ENCODE data around the gene ZNF627.
"Not testable (repeated sequence)": the region's sequence is repeated elsewhere in the genome, so short reads cannot be mapped to it uniquely, and the experiment has no call there.

Gene ZNF627

GRCh38 chr19:11624069-11624463 lies 26.8 kb downstream of the ZNF627 start:
- DNase-seq (ENCODE audit: low spot score) = peak; percentile 38

- DNase-seq (ENCODE audit: low spot score) = no peak
Observed at GRCh38 chr19:11626252-11626651, 29.0 kb downstream of the ZNF627 start.

- no peak for DNase-seq (ENCODE audit: low spot score)
Observed at GRCh38 chr19:11633223-11633622, 35.9 kb downstream of the ZNF627 start.

- DNase-seq (ENCODE audit: low spot score) = not testable (repeated sequence)
Observed at GRCh38 chr19:11634018-11634662, 36.9 kb downstream of the ZNF627 start.

- no peak for DNase-seq (ENCODE audit: low spot score)
Observed at GRCh38 chr19:11639245-11639601, 41.9 kb downstream of the ZNF627 start.

- DNase-seq (ENCODE audit: low spot score) = peak; percentile 96
Observed at GRCh38 chr19:11639602-11640471, 42.6 kb downstream of the ZNF627 start.

- no peak for DNase-seq (ENCODE audit: low spot score)
Observed at GRCh38 chr19:11641244-11641643, 44.0 kb downstream of the ZNF627 start.

- DNase-seq (ENCODE audit: low spot score) = no peak
Observed at GRCh38 chr19:11642902-11643301, 45.6 kb downstream of the ZNF627 start.

- no peak for DNase-seq (ENCODE audit: low spot score)
Observed at GRCh38 chr19:11649941-11650340, 52.7 kb downstream of the ZNF627 start.

GRCh38 chr19:11651062-11651461 lies 53.8 kb downstream of the ZNF627 start:
- no peak for DNase-seq (ENCODE audit: low spot score)

- DNase-seq (ENCODE audit: low spot score) = no peak
Observed at GRCh38 chr19:11652056-11652455, 54.8 kb downstream of the ZNF627 start.

- no peak for DNase-seq (ENCODE audit: low spot score)
Observed at GRCh38 chr19:11652492-11652891, 55.2 kb downstream of the ZNF627 start.

GRCh38 chr19:11656535-11656934 lies 59.3 kb downstream of the ZNF627 start:
- DNase-seq (ENCODE audit: low spot score) = no peak

- peak; percentile 12 for DNase-seq (ENCODE audit: low spot score)
Observed at GRCh38 chr19:11657307-11657706, 60.0 kb downstream of the ZNF627 start.

- no peak for DNase-seq (ENCODE audit: low spot score)
Observed at GRCh38 chr19:11658970-11659369, 61.7 kb downstream of the ZNF627 start.

GRCh38 chr19:11659612-11660011 lies 62.3 kb downstream of the ZNF627 start:
- peak; percentile 30 for DNase-seq (ENCODE audit: low spot score)

GRCh38 chr19:11662278-11662677 lies 65.0 kb downstream of the ZNF627 start:
- no peak for DNase-seq (ENCODE audit: low spot score)

- no peak for DNase-seq (ENCODE audit: low spot score)
Observed at GRCh38 chr19:11663181-11663591, 65.9 kb downstream of the ZNF627 start.
